ENCODE measurements around the gene COL12A1. TPM values are rescaled to one million over a fixed set of nuclear protein-coding genes. Genes with fewer than 3 reads are reported as not detected.
A peak's percentile ranks its signal among the peaks of the same experiment; 100 is the strongest.

Gene COL12A1
- total and polyA plus RNA-seq, 2 donors (not counting 1 experiment from before 2014, with no cell fraction given), result 1,023 to 1,075 TPM

DNA sequence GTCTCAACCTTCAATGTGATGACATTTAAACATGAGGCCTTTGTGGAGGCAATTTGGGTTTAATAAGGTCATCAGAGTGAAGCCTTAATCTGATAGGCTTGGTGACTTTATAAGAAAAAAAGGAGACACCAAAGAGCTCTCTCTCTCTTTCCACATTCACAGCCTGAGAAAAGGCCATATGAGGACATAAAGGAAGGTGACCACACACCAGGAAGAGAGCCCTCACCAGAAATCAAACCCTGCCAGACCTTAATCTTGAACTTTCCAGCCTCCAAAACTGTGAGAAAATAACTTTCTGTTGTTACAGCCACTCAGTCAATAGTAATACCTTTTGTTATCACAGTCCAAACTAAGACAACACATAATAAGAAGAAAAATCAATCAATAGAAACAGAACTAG lies 47.7 kb downstream of the COL12A1 start:
- Histone ChIP-seq H3K27ac (ENCODE audit: insufficient read depth, low read length) (no peak overlapping the region), H3K36me3 (ENCODE audit: control insufficient read depth, insufficient read depth, low read length) (peaks cover 8% of the 10 kb centered on the region), H3K4me1 (ENCODE audit: control insufficient read depth, extremely low read depth, insufficient read depth, low read length) (peaks cover 4% of the 10 kb centered on the region), H3K4me3 (replicated peaks in 1 of 4; ENCODE audit: control extremely low read depth in 1 of 4, insufficient read depth in 1 of 4, low read depth in 3 of 4, low read length in 4 of 4) (no peak overlapping the region), H3K79me2 (ENCODE audit: control insufficient read depth, insufficient read depth, low read length) (peaks cover 52% of the 10 kb centered on the region), H3K27me3 (ENCODE audit: control insufficient read depth, insufficient read depth, low read length) (no peaks in the 10 kb centered on the region), H3K4me2 (ENCODE audit: extremely low read depth, insufficient read depth, low read length) (no peak overlapping the region), H2AFZ (ENCODE audit: low read length) (no peak overlapping the region), H4K20me1 (ENCODE audit: control insufficient read depth, extremely low read depth, insufficient read depth, low read length) (no peaks in the 10 kb centered on the region), H3K9me3 (ENCODE audit: control insufficient read depth, insufficient read depth, low read depth, low read length) (no peaks in the 10 kb centered on the region), H3K9ac (ENCODE audit: insufficient read depth, low read length) (no peak overlapping the region)
- TF ChIP-seq EZH2 (IDR thresholded peaks at IDR 0.05; ENCODE audit: low read length, missing control alignments), result no peak
- TF ChIP-seq, protein P1, sequence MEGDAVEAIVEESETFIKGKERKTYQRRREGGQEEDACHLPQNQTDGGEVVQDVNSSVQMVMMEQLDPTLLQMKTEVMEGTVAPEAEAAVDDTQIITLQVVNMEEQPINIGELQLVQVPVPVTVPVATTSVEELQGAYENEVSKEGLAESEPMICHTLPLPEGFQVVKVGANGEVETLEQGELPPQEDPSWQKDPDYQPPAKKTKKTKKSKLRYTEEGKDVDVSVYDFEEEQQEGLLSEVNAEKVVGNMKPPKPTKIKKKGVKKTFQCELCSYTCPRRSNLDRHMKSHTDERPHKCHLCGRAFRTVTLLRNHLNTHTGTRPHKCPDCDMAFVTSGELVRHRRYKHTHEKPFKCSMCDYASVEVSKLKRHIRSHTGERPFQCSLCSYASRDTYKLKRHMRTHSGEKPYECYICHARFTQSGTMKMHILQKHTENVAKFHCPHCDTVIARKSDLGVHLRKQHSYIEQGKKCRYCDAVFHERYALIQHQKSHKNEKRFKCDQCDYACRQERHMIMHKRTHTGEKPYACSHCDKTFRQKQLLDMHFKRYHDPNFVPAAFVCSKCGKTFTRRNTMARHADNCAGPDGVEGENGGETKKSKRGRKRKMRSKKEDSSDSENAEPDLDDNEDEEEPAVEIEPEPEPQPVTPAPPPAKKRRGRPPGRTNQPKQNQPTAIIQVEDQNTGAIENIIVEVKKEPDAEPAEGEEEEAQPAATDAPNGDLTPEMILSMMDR (conservative IDR thresholded peaks at IDR 0.05 in 1 of 2, IDR thresholded peaks at IDR 0.05 in 1 of 2; ENCODE audit: low read depth in 1 of 2, low read length in 2 of 2), result no peak
- no peak for DNase-seq (ENCODE audit: low read depth in 2 of 2)

DNA sequence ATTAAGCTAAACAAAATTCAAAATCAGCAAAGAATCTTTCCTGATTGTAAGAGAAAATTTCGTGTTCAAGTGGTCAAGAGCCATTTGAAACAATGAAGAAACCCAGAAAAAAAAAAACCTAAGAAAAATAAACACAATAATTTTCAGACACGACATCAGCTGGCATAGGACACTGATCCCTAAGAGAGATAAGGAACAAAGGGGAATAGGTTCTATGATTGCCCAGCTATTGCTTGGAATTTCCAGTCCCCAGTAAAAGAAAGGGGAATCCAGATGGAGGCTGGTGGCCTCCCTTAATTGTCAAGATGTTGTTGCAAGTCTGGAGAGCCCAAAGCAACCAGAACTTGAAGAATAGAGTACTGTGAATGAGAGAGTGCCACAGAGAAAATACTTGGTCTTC lies 48.5 kb downstream of the COL12A1 start:
- H3K4me2 ChIP-seq (ENCODE audit: extremely low read depth, insufficient read depth, low read length), result no peak overlapping the region
- H3K4me3 ChIP-seq (replicated peaks in 1 of 4; ENCODE audit: control extremely low read depth in 1 of 4, insufficient read depth in 1 of 4, low read depth in 3 of 4, low read length in 4 of 4), result no peak overlapping the region
- H3K9me3 ChIP-seq (ENCODE audit: control insufficient read depth, insufficient read depth, low read depth, low read length), result no peaks in the 10 kb centered on the region
- peak overlapping the region; percentile 13 for H3K27ac ChIP-seq (ENCODE audit: insufficient read depth, low read length)
- no peak overlapping the region for H3K9ac ChIP-seq (ENCODE audit: insufficient read depth, low read length)
- peaks cover 11% of the 10 kb centered on the region for H3K36me3 ChIP-seq (ENCODE audit: control insufficient read depth, insufficient read depth, low read length)
- H4K20me1 ChIP-seq (ENCODE audit: control insufficient read depth, extremely low read depth, insufficient read depth, low read length), result no peaks in the 10 kb centered on the region
- TF ChIP-seq, protein P1 (conservative IDR thresholded peaks at IDR 0.05 in 1 of 2, IDR thresholded peaks at IDR 0.05 in 1 of 2; ENCODE audit: low read depth in 1 of 2, low read length in 2 of 2), result no peak
- no peak for TF ChIP-seq EZH2 (IDR thresholded peaks at IDR 0.05; ENCODE audit: low read length, missing control alignments)
- H3K27me3 ChIP-seq (ENCODE audit: control insufficient read depth, insufficient read depth, low read length), result no peaks in the 10 kb centered on the region
- peaks cover 4% of the 10 kb centered on the region for H3K4me1 ChIP-seq (ENCODE audit: control insufficient read depth, extremely low read depth, insufficient read depth, low read length)
- peak in 1 of 2 donors; percentile 21 for DNase-seq (ENCODE audit: low read depth in 2 of 2)
- no peak overlapping the region for H2AFZ ChIP-seq (ENCODE audit: low read length)
- H3K79me2 ChIP-seq (ENCODE audit: control insufficient read depth, insufficient read depth, low read length), result peaks cover 47% of the 10 kb centered on the region

DNA sequence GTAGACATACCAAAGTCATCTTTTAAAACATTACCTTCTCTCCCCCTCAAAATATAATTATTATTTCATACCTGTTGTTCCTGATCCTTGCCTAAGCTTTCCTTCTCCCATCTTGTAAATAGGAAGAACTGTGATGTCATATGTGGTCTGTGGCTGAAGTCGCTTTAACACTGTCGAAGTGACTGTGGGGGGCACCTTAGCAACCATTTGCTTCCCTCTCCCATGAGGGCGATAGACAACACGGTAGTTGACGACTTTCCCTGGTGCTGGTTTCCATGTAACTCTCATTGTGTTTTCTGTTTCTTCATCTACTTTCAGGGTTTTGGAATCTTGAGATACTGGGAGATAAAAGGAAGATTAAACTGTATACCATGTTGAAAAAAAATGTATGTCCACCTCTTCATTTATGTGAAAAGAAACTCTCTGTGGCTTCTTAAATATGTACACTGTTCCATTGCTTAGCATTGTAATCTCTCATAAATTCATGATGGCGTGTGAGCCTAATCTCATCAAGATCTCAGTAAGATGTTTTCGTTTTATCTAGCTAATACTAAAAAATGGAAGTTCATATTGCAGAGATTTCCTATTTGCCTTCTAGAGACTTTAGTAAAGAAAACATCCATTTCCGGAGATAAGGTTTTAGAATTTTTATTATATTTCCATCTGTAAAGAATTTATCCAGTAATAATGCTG lies 49.5 kb downstream of the COL12A1 start:
- no peaks in the 10 kb centered on the region for H3K27me3 ChIP-seq (ENCODE audit: control insufficient read depth, insufficient read depth, low read length)
- H3K79me2 ChIP-seq (ENCODE audit: control insufficient read depth, insufficient read depth, low read length), result peaks cover 44% of the 10 kb centered on the region
- TF ChIP-seq, protein P1 (conservative IDR thresholded peaks at IDR 0.05 in 1 of 2, IDR thresholded peaks at IDR 0.05 in 1 of 2; ENCODE audit: low read depth in 1 of 2, low read length in 2 of 2), result no peak
- TF ChIP-seq EZH2 (IDR thresholded peaks at IDR 0.05; ENCODE audit: low read length, missing control alignments), result no peak
- no peaks in the 10 kb centered on the region for H3K9me3 ChIP-seq (ENCODE audit: control insufficient read depth, insufficient read depth, low read depth, low read length)
- no peak overlapping the region for H3K27ac ChIP-seq (ENCODE audit: insufficient read depth, low read length)
- H2AFZ ChIP-seq (ENCODE audit: low read length), result no peak overlapping the region
- H4K20me1 ChIP-seq (ENCODE audit: control insufficient read depth, extremely low read depth, insufficient read depth, low read length), result no peaks in the 10 kb centered on the region
- H3K4me1 ChIP-seq (ENCODE audit: control insufficient read depth, extremely low read depth, insufficient read depth, low read length), result peaks cover 4% of the 10 kb centered on the region
- H3K36me3 ChIP-seq (ENCODE audit: control insufficient read depth, insufficient read depth, low read length), result peaks cover 17% of the 10 kb centered on the region
- no peak overlapping the region for H3K4me2 ChIP-seq (ENCODE audit: extremely low read depth, insufficient read depth, low read length)
- no peak overlapping the region for H3K9ac ChIP-seq (ENCODE audit: insufficient read depth, low read length)
- no peak overlapping the region for H3K4me3 ChIP-seq (replicated peaks in 1 of 4; ENCODE audit: control extremely low read depth in 1 of 4, insufficient read depth in 1 of 4, low read depth in 3 of 4, low read length in 4 of 4)
- no peak for DNase-seq (ENCODE audit: low read depth in 2 of 2)
